HCT116 (cell line): ENCODE results near the gene HSD3B2. TPM values are rescaled to one million over a fixed set of nuclear protein-coding genes. Genes with fewer than 3 reads are reported as not detected.

ENCODE experiments used
- ATAC-seq: fragments of 200-7000 bp; cut with Tn5 transposase; 2 replicates; pipeline ENCODE4 v1.9.1; 2020; ENCODE audit warnings: mild to moderate bottlenecking, moderate library complexity
- BruUV-seq: library from RNA; stranded (reverse); fragments of 400-500 nt; replicated peaks from 2 replicates; lab custom pipeline; 2021; lab: Mats Ljungman, UMichigan
- CTCF ChIA-PET: fragments of 300-600 bp; sonication (Branson Sonifier 250); formaldehyde crosslinking; loops from one replicate; lab custom pipeline; 2021; ENCODE audit warnings: antibody characterized with exemption; lab: Charles Lee
- POLR2A ChIA-PET: fragments of 300-600, 350-600 bp; sonication (Branson Sonifier 250); formaldehyde crosslinking; loops from one replicate; lab custom pipeline; 2021; ENCODE audit warnings: antibody characterized with exemption; lab: Charles Lee
- RAD21 ChIA-PET, 2 experiments: fragments of 300-600 bp; sonication (Branson Sonifier 250); formaldehyde crosslinking; loops; one replicate each; lab custom pipeline; 2023; ENCODE audit warnings: low total read pairs in 2 of 2; ENCODE audit not compliant: uncharacterized antibody in 2 of 2, unreplicated experiment in 2 of 2, low non-redundant PET in 1 of 2; lab: Charles Lee
- DNase-seq: peaks from one replicate; pipeline ENCODE4 v3.0.0-alpha.2; 2010; ENCODE audit warnings: low read depth, low spot score
- H2AFZ ChIP-seq: fragments of 200-600 bp; shearing (Covaris generic), sonication (generic); 2 replicates; pipeline ENCODE4 v1.6.1; 2017; ENCODE audit warnings: low read depth, mixed run types, mixed read lengths, antibody characterized with exemption, low read length; ENCODE audit not compliant: poor library complexity, severe bottlenecking
- H3K27ac ChIP-seq: 2 replicates; pipeline ENCODE4 v1.5.1; 2012; ENCODE audit warnings: low read depth, low read length
- H3K27me3 ChIP-seq: fragments of 200-600 bp; sonication (generic); 2 replicates; pipeline ENCODE4 v1.6.1; 2016; ENCODE audit warnings: mixed run types, low read length, mixed read lengths; ENCODE audit not compliant: insufficient read depth
- H3K36me3 ChIP-seq, 2 experiments: fragments of 200-500 bp in 1 of 2; fragments of 200-600 bp in 1 of 2; sonication (Bioruptor generic) in 1 of 2; sonication (generic) in 1 of 2; 2 replicates each; pipeline versions ENCODE4 v1.5.1 to v1.6.1; 2014 to 2016; ENCODE audit warnings: low read length in 2 of 2, inconsistent platforms in 1 of 2, mixed read lengths in 1 of 2, mixed run types in 1 of 2; ENCODE audit not compliant: insufficient read depth in 2 of 2, control insufficient read depth in 1 of 2
- H3K4me1 ChIP-seq, 2 experiments: fragments of 200-600 bp in 1 of 2; sonication (generic) in 1 of 2; 2 replicates each; pipeline versions ENCODE4 v1.5.1 to v1.6.1; 2012 to 2017; ENCODE audit warnings: low read length in 2 of 2, inconsistent platforms in 1 of 2, mild to moderate bottlenecking in 1 of 2, mixed read lengths in 1 of 2, mixed run types in 1 of 2, moderate library complexity in 1 of 2; ENCODE audit not compliant: insufficient read depth in 2 of 2, control insufficient read depth in 1 of 2
- H3K4me2 ChIP-seq: fragments of 200-600 bp; sonication (generic); 2 replicates; pipeline ENCODE4 v1.6.1; 2017; ENCODE audit warnings: mixed run types, low read length, mixed read lengths
- H3K4me3 ChIP-seq, 2 experiments: fragments of 200-600 bp in 1 of 2; sonication (generic) in 1 of 2; replicated peaks in 1 of 2; 2 replicates each; pipeline ENCODE4 v1.5.1; 2011 to 2016; ENCODE audit warnings: low read length in 2 of 2, control low read depth in 1 of 2, low read depth in 1 of 2, mild to moderate bottlenecking in 1 of 2, mixed read lengths in 1 of 2, mixed run types in 1 of 2
- H3K79me2 ChIP-seq: fragments of 200-600 bp; sonication (generic); 2 replicates; pipeline ENCODE4 v1.6.1; 2017; ENCODE audit warnings: mild to moderate bottlenecking, mixed run types, low read length, moderate library complexity, mixed read lengths; ENCODE audit not compliant: insufficient read depth
- H3K9ac ChIP-seq: fragments of 200-600 bp; sonication (generic); 2 replicates; pipeline ENCODE4 v1.6.1; 2016; ENCODE audit warnings: low read length, mixed read lengths
- H3K9me2 ChIP-seq: fragments of 200-600 bp; sonication (generic), shearing (Covaris generic); 2 replicates; pipeline ENCODE4 v1.6.1; 2017; ENCODE audit warnings: mixed run types, mild to moderate bottlenecking, moderate library complexity; ENCODE audit not compliant: insufficient read depth
- H3K9me3 ChIP-seq, 2 experiments: fragments of 200-500 bp in 1 of 2; fragments of 200-600 bp in 1 of 2; sonication (Bioruptor generic) in 1 of 2; sonication (generic) in 1 of 2; 2 replicates each; pipeline ENCODE4 v1.6.1; 2014 to 2017; ENCODE audit warnings: low read length in 2 of 2, mixed read lengths in 2 of 2, inconsistent platforms in 1 of 2, low read depth in 1 of 2, mild to moderate bottlenecking in 1 of 2, mixed run types in 1 of 2, moderate library complexity in 1 of 2; ENCODE audit not compliant: control insufficient read depth in 1 of 2, insufficient read depth in 1 of 2
- H4K20me1 ChIP-seq: fragments of 200-600 bp; sonication (generic), shearing (Covaris generic); 2 replicates; pipeline ENCODE4 v1.6.1; 2017; ENCODE audit warnings: mixed run types, mild to moderate bottlenecking, moderate library complexity; ENCODE audit not compliant: insufficient read depth
- ATF3 ChIP-seq: IDR thresholded peaks from 2 replicates; pipeline ENCODE4 v1.6.1; 2012
- CBX3 ChIP-seq: IDR thresholded peaks from 2 replicates; pipeline ENCODE4 v1.6.1; 2012; ENCODE audit warnings: low read depth
- CEBPB ChIP-seq: IDR thresholded peaks from 2 replicates; pipeline ENCODE4 v1.6.1; 2012; ENCODE audit warnings: low read depth
- CTCF ChIP-seq, 3 experiments: fragments of 200-600 bp in 1 of 3; sonication (generic) in 1 of 3; IDR thresholded peaks in 2 of 3; conservative IDR thresholded peaks in 1 of 3; 2 replicates each; pipeline ENCODE4 v1.5.1; 2012 to 2017; ENCODE audit warnings: low read depth in 2 of 3, low read length in 2 of 3, antibody characterized with exemption in 1 of 3, borderline replicate concordance in 1 of 3, control low read depth in 1 of 3, mild to moderate bottlenecking in 1 of 3, mixed read lengths in 1 of 3, mixed run types in 1 of 3, moderate library complexity in 1 of 3; ENCODE audit not compliant: insufficient read depth in 1 of 3
- EZH2 ChIP-seq: fragments of 200-600 bp; sonication (generic); IDR thresholded peaks from 2 replicates; pipeline ENCODE4 v1.6.1; 2017; ENCODE audit warnings: antibody characterized with exemption, mixed run types
- EZH2phosphoT487 ChIP-seq: fragments of 200-600 bp; IDR thresholded peaks from 2 replicates; pipeline ENCODE4 v1.6.1; 2018; ENCODE audit warnings: antibody characterized with exemption, borderline replicate concordance
- FOSL1 ChIP-seq: IDR thresholded peaks from 2 replicates; pipeline ENCODE4 v1.6.1; 2012; ENCODE audit warnings: low read depth
- JUND ChIP-seq: IDR thresholded peaks from 2 replicates; pipeline ENCODE4 v1.6.1; 2012
- MAX ChIP-seq: IDR thresholded peaks from 2 replicates; pipeline ENCODE4 v1.6.1; 2012
- POLR2AphosphoS5 ChIP-seq: IDR thresholded peaks from 2 replicates; pipeline ENCODE4 v1.6.1; 2011; ENCODE audit warnings: mild to moderate bottlenecking, low read depth, low read length, moderate library complexity
- RAD21 ChIP-seq: IDR thresholded peaks from 2 replicates; pipeline ENCODE4 v1.6.1; 2012; ENCODE audit warnings: low read depth, mild to moderate bottlenecking
- YY1 ChIP-seq: IDR thresholded peaks from 2 replicates; pipeline ENCODE4 v1.6.1; 2011; ENCODE audit warnings: low read length, low read depth, moderate library complexity, mild to moderate bottlenecking; ENCODE audit not compliant: insufficient replicate concordance; ENCODE audit errors: extremely low read depth
- ZBTB33 ChIP-seq: IDR thresholded peaks from 2 replicates; pipeline ENCODE4 v1.6.1; 2011; ENCODE audit warnings: mild to moderate bottlenecking, low read length, moderate library complexity; ENCODE audit not compliant: insufficient replicate concordance; ENCODE audit errors: extremely low read depth
- intact Hi-C: fragments of 100-400 bp; cut with micrococcal nuclease; formaldehyde crosslinking; loops from 2 replicates; pipeline ENCODE4 v1.10.0; 2022
- total RNA-seq: library from RNA; stranded (reverse); gene quantifications from one replicate; pipeline ENCODE4 v1.2.1, GENCODE V29; 2021; ENCODE audit not compliant: unreplicated experiment

The HSD3B2 gene
- total RNA-seq, 1 experiment from 2014 or later: 1.4 TPM

- no peak for TF ChIP-seq EZH2phosphoT487
- TF ChIP-seq FOSL1: no peak
- no peak for TF ChIP-seq POLR2AphosphoS5
Measured at GRCh38 chr1:119469741-119470140, 54.8 kb downstream of the HSD3B2 start (continued).

- H3K36me3 ChIP-seq: no peaks in the 10 kb centered on the region
- no peaks in the 10 kb centered on the region for H3K79me2 ChIP-seq
- H2AFZ ChIP-seq: no peak overlapping the region
- peaks cover 16% of the 10 kb centered on the region; the same call in 1 of the 2 replicates for H3K27me3 ChIP-seq
- ChIA-PET POLR2A (no interaction called here), RAD21 (no interaction called here), CTCF (no interaction called here)
- no peak overlapping the region for H3K27ac ChIP-seq
- BruUV-seq: no TSS peak
- H4K20me1 ChIP-seq: no peaks in the 10 kb centered on the region
- ATAC-seq (no peak), DNase-seq (no peak)
- H3K9me2 ChIP-seq: no peaks in the 10 kb centered on the region
- intact Hi-C loops: loop anchor here (10.0 kb wide), 1 partner anchor 204 kb away; no protein-coding TSS in a partner anchor
- H3K9ac ChIP-seq: no peak overlapping the region
- TF ChIP-seq CBX3 (no peak), RAD21 (no peak), MAX (no peak), JUND (no peak)
- H3K4me3 ChIP-seq: no peak overlapping the region
- no peaks in the 10 kb centered on the region for H3K9me3 ChIP-seq
- no peak overlapping the region for H3K4me2 ChIP-seq
- no peaks in the 10 kb centered on the region for H3K4me1 ChIP-seq
Measured at GRCh38 chr1:119470377-119470776, 55.4 kb downstream of the HSD3B2 start.

- ChIA-PET CTCF (no interaction called here), POLR2A (no interaction called here), RAD21 (no interaction called here)
- no peak overlapping the region for H3K4me2 ChIP-seq
- no peaks in the 10 kb centered on the region for H3K9me3 ChIP-seq
- no peak overlapping the region for H3K9ac ChIP-seq
- no peaks in the 10 kb centered on the region for H3K36me3 ChIP-seq
- no peak overlapping the region for H3K27ac ChIP-seq
- H3K9me2 ChIP-seq: no peaks in the 10 kb centered on the region
- intact Hi-C loops: loop anchor here (10.0 kb wide), 1 partner anchor 204 kb away; no protein-coding TSS in a partner anchor
- H3K27me3 ChIP-seq: peaks cover 16% of the 10 kb centered on the region; the same call in 1 of the 2 replicates
- DNase-seq (no peak), ATAC-seq (no peak)
- no peak overlapping the region for H2AFZ ChIP-seq
- no peaks in the 10 kb centered on the region for H3K79me2 ChIP-seq
- H4K20me1 ChIP-seq: no peaks in the 10 kb centered on the region
- peaks cover 0 to under 1% of the 10 kb centered on the region in 2 experiments; a peak in 2 of 4 replicates for H3K4me1 ChIP-seq
- H3K4me3 ChIP-seq: no peak overlapping the region
- BruUV-seq: no TSS peak
- TF ChIP-seq CTCF (IDR thresholded peaks at IDR 0.05 in 2 of 3, conservative IDR thresholded peaks at IDR 0.05 in 1 of 3; ENCODE audit: borderline replicate concordance in 1 of 3, insufficient read depth in 1 of 3, low read depth in 2 of 3, low read length in 2 of 3) (no peak), ATF3 (no peak), ZBTB33 (no peak), EZH2 (no peak), YY1 (no peak), CEBPB (no peak), CBX3 (no peak)
Measured at GRCh38 chr1:119470958-119471357, 56.0 kb downstream of the HSD3B2 start.
